ENCODE measurements around the gene SDHAF2. TPM values are rescaled to one million over a fixed set of nuclear protein-coding genes. Genes with fewer than 3 reads are reported as not detected.

The SDHAF2 gene
- total RNA-seq, 4 donors from 2014 or later = 29.0 to 71.0 (median 48.3) TPM

DNA sequence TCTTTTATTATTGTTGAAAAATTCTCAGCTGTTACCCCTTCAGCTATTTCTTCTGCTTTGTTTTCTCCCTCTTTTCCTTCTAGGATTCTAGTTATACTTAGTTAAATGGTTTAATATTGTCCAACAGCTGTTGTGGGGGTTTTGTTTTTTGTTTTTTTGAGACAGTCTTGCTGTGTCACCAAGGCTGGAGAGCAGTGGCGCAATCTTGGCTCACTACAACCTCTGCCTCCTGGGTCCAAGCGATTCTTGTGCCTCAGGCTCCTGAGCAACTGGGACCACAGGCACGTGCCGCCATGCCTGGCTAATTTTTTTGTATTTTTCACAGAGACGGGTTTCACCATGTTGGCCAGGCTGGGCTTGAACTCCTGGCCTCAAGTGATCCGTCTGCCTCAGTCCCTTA is 12.7 kb downstream of the SDHAF2 start:
- DNase-seq (ENCODE audit: extremely low spot score) = no peak
- intact Hi-C loops (cut with DNase I) = loop anchor here (10.0 kb wide), 1 partner anchor 192 kb away; no protein-coding TSS in a partner anchor
- no peak overlapping the region for H3K27ac ChIP-seq (replicated peaks in 1 of 4)
- H3K27me3 ChIP-seq = no peaks in the 10 kb centered on the region
- peaks cover 19 to 22% (median 21%) of the 10 kb centered on the region in 4 donors for H3K4me1 ChIP-seq
- no peaks in the 10 kb centered on the region for H3K9me3 ChIP-seq
- H3K4me3 ChIP-seq = no peak overlapping the region
- TF ChIP-seq EP300 (IDR thresholded peaks at IDR 0.05) (no peak), POLR2A (IDR thresholded peaks at IDR 0.05; ENCODE audit: low read depth) (no peak), POLR2AphosphoS5 (IDR thresholded peaks at IDR 0.05) (no peak)
- TF ChIP-seq, protein P1, sequence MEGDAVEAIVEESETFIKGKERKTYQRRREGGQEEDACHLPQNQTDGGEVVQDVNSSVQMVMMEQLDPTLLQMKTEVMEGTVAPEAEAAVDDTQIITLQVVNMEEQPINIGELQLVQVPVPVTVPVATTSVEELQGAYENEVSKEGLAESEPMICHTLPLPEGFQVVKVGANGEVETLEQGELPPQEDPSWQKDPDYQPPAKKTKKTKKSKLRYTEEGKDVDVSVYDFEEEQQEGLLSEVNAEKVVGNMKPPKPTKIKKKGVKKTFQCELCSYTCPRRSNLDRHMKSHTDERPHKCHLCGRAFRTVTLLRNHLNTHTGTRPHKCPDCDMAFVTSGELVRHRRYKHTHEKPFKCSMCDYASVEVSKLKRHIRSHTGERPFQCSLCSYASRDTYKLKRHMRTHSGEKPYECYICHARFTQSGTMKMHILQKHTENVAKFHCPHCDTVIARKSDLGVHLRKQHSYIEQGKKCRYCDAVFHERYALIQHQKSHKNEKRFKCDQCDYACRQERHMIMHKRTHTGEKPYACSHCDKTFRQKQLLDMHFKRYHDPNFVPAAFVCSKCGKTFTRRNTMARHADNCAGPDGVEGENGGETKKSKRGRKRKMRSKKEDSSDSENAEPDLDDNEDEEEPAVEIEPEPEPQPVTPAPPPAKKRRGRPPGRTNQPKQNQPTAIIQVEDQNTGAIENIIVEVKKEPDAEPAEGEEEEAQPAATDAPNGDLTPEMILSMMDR (IDR thresholded peaks at IDR 0.05) = no peak
- H3K36me3 ChIP-seq = peaks cover 29 to 93% (median 79%) of the 10 kb centered on the region in 4 donors
- WGBS = 89% methylated on average over 6 of the region's 6 CpGs

DNA sequence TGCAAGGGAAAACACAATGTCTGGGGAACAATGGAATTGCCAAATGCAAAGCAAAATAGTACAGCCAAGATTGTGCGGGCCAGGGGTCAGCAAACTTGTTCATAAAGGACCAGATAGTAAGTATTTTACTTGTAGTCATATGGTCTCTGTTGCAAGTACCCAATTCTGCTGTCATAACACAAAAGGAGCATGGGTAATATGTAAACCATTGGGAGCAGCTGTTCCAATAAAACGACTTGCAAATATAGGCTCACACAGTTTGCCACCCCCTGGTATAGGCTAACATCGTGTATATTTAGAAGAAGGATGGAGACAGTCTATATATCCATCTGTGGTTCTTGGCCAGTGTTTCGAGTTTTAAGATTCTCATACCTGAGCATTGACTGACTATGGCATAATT is 15.6 kb downstream of the SDHAF2 start:
- 82% methylated on average over 4 of the region's 4 CpGs for WGBS
- TF ChIP-seq, protein P1 (IDR thresholded peaks at IDR 0.05) = no peak
- TF ChIP-seq POLR2A (IDR thresholded peaks at IDR 0.05; ENCODE audit: low read depth) = no peak
- no peak for TF ChIP-seq POLR2AphosphoS5 (IDR thresholded peaks at IDR 0.05)
- TF ChIP-seq EP300 (IDR thresholded peaks at IDR 0.05) = no peak
- H3K36me3 ChIP-seq = peaks cover 3 to 92% (median 53%) of the 10 kb centered on the region in 4 donors
- DNase-seq (ENCODE audit: extremely low spot score) = no peak
- peaks cover 37 to 42% (median 40%) of the 10 kb centered on the region in 4 donors for H3K4me1 ChIP-seq
- H3K27ac ChIP-seq (replicated peaks in 1 of 4) = peak overlapping the region; percentile 38 to 77 (median 74)
- no peak overlapping the region for H3K4me3 ChIP-seq
- intact Hi-C loops (cut with DNase I) = loop anchor here (10.0 kb wide), 1 partner anchor 189 kb away; no protein-coding TSS in a partner anchor
- no peaks in the 10 kb centered on the region for H3K9me3 ChIP-seq
- H3K27me3 ChIP-seq = no peaks in the 10 kb centered on the region

DNA sequence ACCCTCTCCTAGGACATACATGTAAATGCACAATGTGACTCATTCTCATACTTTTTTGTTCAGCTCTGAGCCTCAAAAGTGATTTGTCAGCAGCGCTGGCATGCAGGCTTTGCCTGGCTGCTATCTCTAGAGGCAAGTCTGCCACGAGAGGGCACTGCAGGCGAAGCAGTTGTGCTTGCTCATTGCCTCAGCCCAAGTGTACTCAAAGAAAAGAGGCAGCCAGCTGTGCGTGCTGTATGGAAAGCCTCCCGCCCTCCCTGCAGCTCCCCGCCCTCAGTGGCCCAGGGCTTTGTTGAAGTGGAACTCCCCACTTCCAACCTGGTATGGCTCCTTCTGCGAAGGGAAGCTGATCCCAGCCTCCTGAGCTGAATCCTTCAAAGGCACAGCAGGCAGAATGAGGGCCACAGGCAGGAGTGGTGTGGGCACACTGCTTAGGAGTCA is 16.3 kb downstream of the SDHAF2 start:
- peak overlapping the region; percentile 69 to 77 (median 74) for H3K27ac ChIP-seq (replicated peaks in 1 of 4)
- H3K36me3 ChIP-seq = peaks cover 7 to 91% (median 49%) of the 10 kb centered on the region in 4 donors
- no peaks in the 10 kb centered on the region for H3K9me3 ChIP-seq
- peak; percentile 95 for DNase-seq (ENCODE audit: extremely low spot score)
- peaks cover 37 to 42% (median 40%) of the 10 kb centered on the region in 4 donors for H3K4me1 ChIP-seq
- H3K4me3 ChIP-seq = no peak overlapping the region
- no peaks in the 10 kb centered on the region for H3K27me3 ChIP-seq
- TF ChIP-seq EP300 (IDR thresholded peaks at IDR 0.05) = no peak
- TF ChIP-seq, protein P1 (IDR thresholded peaks at IDR 0.05) = peak; percentile 83 to 87 (median 85)
- TF ChIP-seq POLR2A (IDR thresholded peaks at IDR 0.05; ENCODE audit: low read depth) = no peak
- peak; percentile 58 to 76 for TF ChIP-seq POLR2AphosphoS5 (IDR thresholded peaks at IDR 0.05)
- 4% methylated on average over 7 of the region's 7 CpGs for WGBS
- intact Hi-C loops (cut with DNase I) = loop anchor here (2.0 to 10.0 kb wide), 2 partner anchors 71 to 189 kb away; no protein-coding TSS in a partner anchor

DNA sequence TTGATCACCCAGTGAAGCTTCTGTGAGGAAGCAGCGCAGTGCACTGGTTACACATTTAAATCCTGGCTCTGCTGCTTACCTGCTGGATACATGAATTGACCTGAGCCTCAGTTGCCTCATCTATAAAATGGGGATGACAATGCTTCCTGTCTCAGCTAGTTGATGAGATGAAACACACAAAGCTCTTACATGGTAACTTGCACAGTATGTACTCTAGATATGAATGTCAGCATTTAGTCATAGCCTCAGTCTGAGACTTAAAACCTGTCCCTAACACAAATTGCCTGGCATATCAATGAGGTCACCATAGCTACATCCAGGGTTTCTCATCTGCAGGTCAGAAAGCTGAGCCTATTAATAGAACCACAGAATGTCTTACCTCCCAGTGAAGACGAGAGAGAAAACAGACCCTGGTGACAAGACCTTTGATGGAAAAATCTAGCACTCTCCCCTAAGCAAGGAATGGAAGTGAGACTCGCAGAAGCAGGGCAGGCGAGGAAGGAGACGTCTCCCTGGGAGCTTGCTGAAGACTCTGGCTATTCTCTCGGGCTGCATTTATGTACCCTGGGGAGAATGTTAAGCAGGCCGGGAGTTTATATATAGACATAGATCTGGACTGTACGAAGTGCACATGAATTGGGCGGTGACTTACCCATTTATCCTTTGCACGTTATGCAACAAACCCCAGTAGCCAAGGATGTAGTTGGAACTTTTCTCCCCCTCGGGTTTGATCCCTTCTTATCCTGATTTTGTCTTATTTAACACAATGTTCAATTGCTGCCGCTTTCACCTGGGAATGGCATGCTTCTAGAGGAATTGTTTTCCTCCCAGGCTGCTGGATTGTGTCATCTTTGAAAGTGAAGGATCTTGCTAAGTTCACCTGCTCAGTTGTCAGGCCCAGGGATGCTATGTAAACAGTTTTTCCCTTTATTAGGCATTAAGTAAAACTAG is 18.0 kb downstream of the SDHAF2 start:
- intact Hi-C loops (cut with DNase I) = loop anchor here (2.0 to 10.0 kb wide), 2 partner anchors 69 to 187 kb away; no protein-coding TSS in a partner anchor
- Histone ChIP-seq H3K9me3 (no peaks in the 10 kb centered on the region), H3K4me3 (no peak overlapping the region), H3K36me3 (peaks cover 7 to 78% (median 48%) of the 10 kb centered on the region in 4 donors), H3K4me1 (peaks cover 37 to 42% (median 40%) of the 10 kb centered on the region in 4 donors), H3K27me3 (no peaks in the 10 kb centered on the region), H3K27ac (replicated peaks in 1 of 4) (peak overlapping the region; percentile 69 to 77 (median 74))
- no peak for DNase-seq (ENCODE audit: extremely low spot score)
- TF ChIP-seq, protein P1 (IDR thresholded peaks at IDR 0.05) = no peak
- TF ChIP-seq EP300 (IDR thresholded peaks at IDR 0.05) = no peak
- no peak for TF ChIP-seq POLR2A (IDR thresholded peaks at IDR 0.05; ENCODE audit: low read depth)
- TF ChIP-seq POLR2AphosphoS5 (IDR thresholded peaks at IDR 0.05) = peak in 1 of 2 donors; percentile 40
- WGBS = 51% methylated on average over 12 of the region's 12 CpGs
